ENCODE measurements around the gene REPS1.

Gene REPS1

GRCh38 chr6:138971601-138972000, 16.5 kb downstream of the REPS1 start:
- peaks cover 18% of the 10 kb centered on the region for H3K4me1 Mint-ChIP-seq
- no peak overlapping the region for H3K27ac Mint-ChIP-seq
- H3K36me3 Mint-ChIP-seq = no peaks in the 10 kb centered on the region
- CTCF ChIA-PET = no interaction called here
- H3K9me3 Mint-ChIP-seq = no peaks in the 10 kb centered on the region
- H3K27me3 Mint-ChIP-seq = no peaks in the 10 kb centered on the region
- DNase-seq = no peak
- no peak overlapping the region for H3K4me3 Mint-ChIP-seq

- H3K27me3 Mint-ChIP-seq = no peaks in the 10 kb centered on the region
- no peak overlapping the region for H3K4me3 Mint-ChIP-seq
- H3K9me3 Mint-ChIP-seq = no peaks in the 10 kb centered on the region
- H3K4me1 Mint-ChIP-seq = peaks cover 18% of the 10 kb centered on the region
- no peaks in the 10 kb centered on the region for H3K36me3 Mint-ChIP-seq
- H3K27ac Mint-ChIP-seq = no peak overlapping the region
- DNase-seq = no peak
- CTCF ChIA-PET = no interaction called here
Observed at GRCh38 chr6:138970856-138971425, 17.1 kb downstream of the REPS1 start.

- H3K4me1 Mint-ChIP-seq = peaks cover 18% of the 10 kb centered on the region
- no peak overlapping the region for H3K27ac Mint-ChIP-seq
- no peaks in the 10 kb centered on the region for H3K36me3 Mint-ChIP-seq
- H3K27me3 Mint-ChIP-seq = no peaks in the 10 kb centered on the region
- DNase-seq = no peak
- CTCF ChIA-PET = interaction anchor here (0.6 kb wide), 1 partner anchor 28 kb away, joined by 3 read pairs; no protein-coding TSS in a partner anchor
- no peak overlapping the region for H3K4me3 Mint-ChIP-seq
- H3K9me3 Mint-ChIP-seq = no peaks in the 10 kb centered on the region
Observed at GRCh38 chr6:138970159-138970558, 17.9 kb downstream of the REPS1 start.

DNA sequence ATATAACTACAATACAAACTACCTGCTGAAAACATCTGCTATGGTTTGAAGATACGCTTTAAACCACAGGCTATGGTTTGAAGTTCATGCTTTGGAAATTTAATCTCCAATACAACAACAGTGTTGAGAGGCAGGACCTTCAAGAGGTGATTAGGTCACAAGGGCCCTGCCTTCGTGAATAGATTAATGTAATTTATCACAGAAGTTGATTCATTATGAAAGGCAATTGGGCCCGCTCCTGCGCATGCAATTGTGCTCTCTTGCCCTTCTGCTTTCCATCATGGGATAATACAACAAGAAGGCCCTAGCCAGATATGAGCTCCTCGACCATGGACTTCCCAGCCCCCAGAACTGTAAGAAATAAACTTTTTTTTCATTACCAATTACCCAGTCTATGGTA, 21.2 kb downstream of the REPS1 start:
- Mint-ChIP-seq H3K36me3 (no peaks in the 10 kb centered on the region), H3K27me3 (no peaks in the 10 kb centered on the region), H3K27ac (no peak overlapping the region), H3K4me3 (no peak overlapping the region), H3K4me1 (peaks cover 3% of the 10 kb centered on the region), H3K9me3 (no peaks in the 10 kb centered on the region)
- DNase-seq = no peak
- CTCF ChIA-PET = no interaction called here

DNA sequence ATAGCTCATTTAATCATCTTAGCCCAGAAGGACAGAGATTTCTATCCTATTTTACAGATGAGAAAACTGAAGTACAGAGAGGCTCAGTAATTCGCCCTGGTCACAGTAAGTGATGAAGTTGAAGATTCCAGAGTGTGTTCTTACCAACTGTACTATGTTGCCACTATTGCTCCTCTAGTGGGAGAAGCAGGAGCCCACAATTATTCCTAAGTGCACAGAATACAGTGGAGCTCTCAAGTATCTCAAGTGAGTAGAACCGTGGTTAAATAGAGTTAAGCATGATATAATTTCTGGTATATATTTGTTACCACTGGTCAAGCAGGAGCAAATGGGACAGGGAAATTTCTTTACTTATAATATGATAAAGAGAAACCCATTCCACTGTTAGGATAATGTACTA, 22.1 kb downstream of the REPS1 start:
- H3K4me3 Mint-ChIP-seq = no peak overlapping the region
- no peaks in the 10 kb centered on the region for H3K9me3 Mint-ChIP-seq
- no peaks in the 10 kb centered on the region for H3K4me1 Mint-ChIP-seq
- CTCF ChIA-PET = no interaction called here
- DNase-seq = no peak
- no peak overlapping the region for H3K27ac Mint-ChIP-seq
- H3K36me3 Mint-ChIP-seq = no peaks in the 10 kb centered on the region
- no peaks in the 10 kb centered on the region for H3K27me3 Mint-ChIP-seq

GRCh38 chr6:138965291-138965874, 22.7 kb downstream of the REPS1 start:
- CTCF ChIA-PET = no interaction called here

GRCh38 chr6:138964012-138964411, 24.0 kb downstream of the REPS1 start:
- no peaks in the 10 kb centered on the region for H3K27me3 Mint-ChIP-seq
- H3K4me1 Mint-ChIP-seq = peaks cover 5% of the 10 kb centered on the region
- CTCF ChIA-PET = no interaction called here
- H3K9me3 Mint-ChIP-seq = no peaks in the 10 kb centered on the region
- H3K36me3 Mint-ChIP-seq = no peaks in the 10 kb centered on the region
- no peak for DNase-seq
- H3K27ac Mint-ChIP-seq = no peak overlapping the region
- no peak overlapping the region for H3K4me3 Mint-ChIP-seq

More at GRCh38 chr6:138965291-138965874, 22.7 kb downstream of the REPS1 start:
- no peak for DNase-seq
- Mint-ChIP-seq H3K4me1 (no peaks in the 10 kb centered on the region), H3K27me3 (no peaks in the 10 kb centered on the region), H3K9me3 (no peaks in the 10 kb centered on the region), H3K27ac (no peak overlapping the region), H3K4me3 (no peak overlapping the region), H3K36me3 (no peaks in the 10 kb centered on the region)

DNA sequence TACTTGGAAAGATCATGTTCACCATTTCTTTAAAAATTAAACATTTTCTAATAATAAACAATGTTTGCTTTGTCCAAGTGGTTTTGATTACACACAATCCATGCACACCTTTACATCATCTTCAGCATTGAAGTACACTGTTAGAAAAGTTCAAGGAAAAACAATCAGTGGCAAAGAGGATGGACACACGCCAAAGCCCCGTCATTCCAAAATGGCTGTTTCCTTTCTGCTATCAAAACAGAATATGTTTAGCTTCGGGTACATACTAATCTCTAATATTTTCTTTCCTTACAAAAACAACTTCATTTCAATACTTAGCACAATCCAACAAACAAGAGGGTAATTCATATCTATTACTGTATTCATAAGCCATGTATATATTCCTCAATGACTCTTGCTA, 24.5 kb downstream of the REPS1 start:
- CTCF ChIA-PET = no interaction called here
- no peak for DNase-seq
- Mint-ChIP-seq H3K27me3 (no peaks in the 10 kb centered on the region), H3K4me3 (no peak overlapping the region), H3K27ac (no peak overlapping the region), H3K4me1 (peaks cover 10% of the 10 kb centered on the region), H3K36me3 (no peaks in the 10 kb centered on the region), H3K9me3 (no peaks in the 10 kb centered on the region)

GRCh38 chr6:138963119-138963518, 24.9 kb downstream of the REPS1 start:
- Mint-ChIP-seq H3K36me3 (no peaks in the 10 kb centered on the region), H3K9me3 (no peaks in the 10 kb centered on the region), H3K4me1 (peaks cover 14% of the 10 kb centered on the region), H3K4me3 (no peak overlapping the region), H3K27ac (no peak overlapping the region), H3K27me3 (no peaks in the 10 kb centered on the region)
- no peak for DNase-seq
- CTCF ChIA-PET = no interaction called here

DNA sequence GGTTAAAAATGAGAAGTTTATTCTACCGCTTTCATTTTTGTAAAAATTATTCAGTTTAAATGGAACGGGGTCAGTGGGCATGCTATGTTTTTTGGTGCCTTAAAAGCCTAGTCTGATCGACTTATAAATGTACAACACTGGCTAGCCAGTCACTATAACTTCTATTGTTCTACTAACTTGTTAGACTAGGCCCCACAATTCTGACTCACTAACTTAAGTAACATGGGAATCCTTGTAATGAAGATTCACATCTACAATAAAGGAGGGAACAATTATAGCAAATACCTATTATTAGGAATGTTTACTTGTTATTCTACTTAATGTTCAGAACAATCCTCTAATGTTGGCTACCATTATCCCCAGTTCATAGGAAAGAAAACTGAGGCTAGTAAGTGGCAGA, 28.5 kb downstream of the REPS1 start:
- H3K4me1 Mint-ChIP-seq = peaks cover 28% of the 10 kb centered on the region
- DNase-seq = no peak
- H3K27me3 Mint-ChIP-seq = no peaks in the 10 kb centered on the region
- CTCF ChIA-PET = no interaction called here
- no peak overlapping the region for H3K4me3 Mint-ChIP-seq
- H3K9me3 Mint-ChIP-seq = no peaks in the 10 kb centered on the region
- no peak overlapping the region for H3K27ac Mint-ChIP-seq
- peaks cover 1% of the 10 kb centered on the region for H3K36me3 Mint-ChIP-seq

DNA sequence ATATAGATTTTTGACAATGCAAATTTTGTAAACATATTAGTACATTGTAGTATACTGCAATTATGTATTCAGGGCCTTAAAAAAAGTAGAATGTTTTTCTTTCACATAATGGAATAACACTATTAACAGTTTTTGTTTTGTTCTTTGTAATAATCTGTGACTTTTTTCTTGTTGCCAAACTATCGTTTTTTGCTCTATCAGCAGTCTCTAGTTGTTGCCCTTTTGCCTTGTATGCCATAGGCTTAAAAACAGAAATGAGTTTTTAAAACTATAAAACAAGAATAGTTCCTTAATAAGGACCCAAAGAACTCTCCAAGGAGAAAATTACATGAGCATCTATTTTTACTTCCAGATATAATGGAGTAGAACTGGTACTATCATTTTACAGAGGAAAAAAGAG, 29.5 kb downstream of the REPS1 start:
- CTCF ChIA-PET = no interaction called here
- Mint-ChIP-seq H3K36me3 (peaks cover 3% of the 10 kb centered on the region), H3K27me3 (no peaks in the 10 kb centered on the region), H3K4me1 (peaks cover 29% of the 10 kb centered on the region), H3K9me3 (no peaks in the 10 kb centered on the region), H3K4me3 (no peak overlapping the region), H3K27ac (no peak overlapping the region)
- no peak for DNase-seq

DNA sequence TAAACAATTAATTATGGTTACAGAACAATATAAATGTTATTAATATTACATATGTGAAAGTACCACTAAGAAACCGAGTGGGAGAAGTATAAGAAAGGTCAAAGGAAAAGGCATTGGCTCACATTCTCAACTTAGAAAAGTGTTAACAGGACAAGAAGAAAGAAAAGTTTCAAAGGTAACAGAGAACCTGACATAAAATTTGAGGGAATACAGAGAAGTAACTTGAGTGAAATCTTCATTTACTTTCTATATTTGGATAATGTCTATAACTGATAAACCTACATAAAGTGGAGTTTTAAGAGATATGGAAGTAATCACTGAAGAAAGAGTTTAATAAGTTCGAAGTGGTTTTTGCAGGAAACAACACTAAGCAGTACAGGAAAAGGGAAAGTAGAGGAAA, 30.1 kb downstream of the REPS1 start:
- no peak overlapping the region for H3K4me3 Mint-ChIP-seq
- DNase-seq = no peak
- H3K36me3 Mint-ChIP-seq = peaks cover 3% of the 10 kb centered on the region
- H3K9me3 Mint-ChIP-seq = no peaks in the 10 kb centered on the region
- H3K27ac Mint-ChIP-seq = no peak overlapping the region
- CTCF ChIA-PET = no interaction called here
- peaks cover 35% of the 10 kb centered on the region for H3K4me1 Mint-ChIP-seq
- no peaks in the 10 kb centered on the region for H3K27me3 Mint-ChIP-seq

DNA sequence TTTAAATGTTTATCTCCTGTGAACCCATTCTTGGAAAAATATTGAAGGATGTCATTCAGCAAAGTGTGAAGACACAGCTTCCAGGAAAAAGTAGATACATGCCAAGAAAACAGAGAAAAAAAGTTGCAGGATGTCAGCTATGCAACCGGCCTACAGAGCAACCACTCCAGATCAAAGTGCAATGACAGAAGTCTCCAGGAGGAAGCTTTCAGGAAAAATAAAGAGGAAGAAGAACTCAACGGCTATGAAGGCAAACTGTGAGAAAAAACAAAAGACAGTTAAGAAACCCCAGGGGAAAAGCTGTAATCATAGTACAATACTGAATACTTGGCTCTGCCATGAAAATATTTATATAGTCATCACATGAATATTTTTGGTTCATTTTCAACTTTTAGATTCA, 30.6 kb downstream of the REPS1 start:
- H3K9me3 Mint-ChIP-seq = no peaks in the 10 kb centered on the region
- H3K4me1 Mint-ChIP-seq = peaks cover 35% of the 10 kb centered on the region
- DNase-seq = no peak
- no peak overlapping the region for H3K27ac Mint-ChIP-seq
- H3K4me3 Mint-ChIP-seq = no peak overlapping the region
- no peaks in the 10 kb centered on the region for H3K27me3 Mint-ChIP-seq
- CTCF ChIA-PET = no interaction called here
- peaks cover 3% of the 10 kb centered on the region for H3K36me3 Mint-ChIP-seq

DNA sequence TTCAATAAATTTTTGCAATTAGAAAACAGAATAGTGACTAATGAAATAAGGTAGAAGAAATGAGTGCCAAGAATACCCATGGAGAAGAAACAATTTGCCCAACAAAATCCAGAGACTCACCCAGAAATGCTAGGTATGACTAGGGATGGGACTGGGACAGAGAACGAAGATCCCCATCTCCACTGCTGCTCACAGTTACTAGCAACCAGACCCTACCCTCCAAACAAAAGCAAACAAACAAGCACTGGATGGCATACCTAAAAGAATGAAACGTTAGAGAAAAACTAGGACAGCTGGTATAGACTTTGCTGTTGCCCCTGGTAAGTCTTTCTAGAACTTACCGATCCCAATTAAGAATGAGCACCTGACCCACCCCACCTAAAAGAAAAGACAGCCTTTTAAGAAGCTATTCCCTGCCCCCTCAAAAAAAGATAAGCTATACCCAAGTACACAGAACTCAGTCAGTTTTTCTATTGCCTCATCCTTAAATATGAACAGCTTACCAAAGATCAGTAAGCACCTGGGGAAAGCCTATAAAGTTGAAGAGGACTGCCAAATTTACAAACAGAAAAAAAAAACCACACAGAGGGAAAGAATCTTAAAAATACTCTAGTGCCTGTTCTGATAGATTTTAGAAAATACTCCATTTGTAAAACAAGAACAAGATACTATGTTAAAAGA, 31.7 kb downstream of the REPS1 start:
- H3K27ac Mint-ChIP-seq = no peak overlapping the region
- H3K4me1 Mint-ChIP-seq = peaks cover 35% of the 10 kb centered on the region

DNA sequence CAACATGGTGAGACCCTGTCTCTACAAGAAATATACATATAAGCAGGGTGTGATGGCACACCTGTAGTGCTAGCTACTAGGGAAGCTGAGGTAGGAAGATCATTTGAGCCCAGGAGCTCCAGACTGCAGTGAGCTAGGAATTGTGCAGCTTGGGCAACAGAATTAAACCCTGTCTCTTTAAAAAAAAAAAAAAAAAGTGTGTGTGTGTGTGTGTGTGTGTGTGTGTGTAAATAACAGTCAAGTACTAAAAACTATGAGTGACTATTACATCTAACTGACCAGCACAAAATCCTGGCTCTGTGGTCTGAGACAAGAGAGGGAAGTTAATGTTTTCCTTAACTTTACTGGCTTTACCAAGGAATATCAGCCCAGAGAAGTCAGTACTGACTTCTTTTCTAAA, 32.8 kb downstream of the REPS1 start:
- no peaks in the 10 kb centered on the region for H3K9me3 Mint-ChIP-seq
- CTCF ChIA-PET = no interaction called here

More for the DNA sequence above, 31.7 kb downstream of the REPS1 start:
- no peaks in the 10 kb centered on the region for H3K9me3 Mint-ChIP-seq
- no peak overlapping the region for H3K4me3 Mint-ChIP-seq
- peaks cover 3% of the 10 kb centered on the region for H3K36me3 Mint-ChIP-seq
- H3K27me3 Mint-ChIP-seq = no peaks in the 10 kb centered on the region
- no peak for DNase-seq
- CTCF ChIA-PET = interaction anchor here (0.6 kb wide), 1 partner anchor 821 kb away, joined by 3 read pairs; no protein-coding TSS in a partner anchor

More for the DNA sequence above, 32.8 kb downstream of the REPS1 start:
- Mint-ChIP-seq H3K36me3 (peaks cover 3% of the 10 kb centered on the region), H3K27ac (no peak overlapping the region), H3K4me1 (peaks cover 35% of the 10 kb centered on the region), H3K4me3 (no peak overlapping the region), H3K27me3 (no peaks in the 10 kb centered on the region)
- no peak for DNase-seq

Data from activated naive CD4-positive, alpha-beta T cell treated with anti-CD3 and anti-CD28 coated beads, Interleukin-2, amount 10 ng/mL, durations not matched to agents 7 days and 5 days (primary cell).